Kidney capillary endothelial cell (primary cell): ENCODE measurements around the gene HPDL.
"Not testable (repeated sequence)": the region's sequence is repeated elsewhere in the genome, so short reads cannot be mapped to it uniquely, and the experiment has no call there.

ENCODE experiments used
- DNase-seq: peaks from one replicate; pipeline ENCODE4 v3.0.0-alpha.2; 2018; ENCODE audit warnings: low spot score

The HPDL gene

GRCh38 chr1:45326627-45327623 is at the start of gene HPDL:
Gene HPDL, plus strand, starts transcription at chr1:45326895. Its CDS starts 254 bp downstream, at chr1:45327149.
- DNase-seq = no peak

- DNase-seq = no peak
Observed at GRCh38 chr1:45282351-45282750, 44.3 kb upstream of the HPDL start.

- not testable (repeated sequence) for DNase-seq
Observed at GRCh38 chr1:45284858-45285257, 41.8 kb upstream of the HPDL start.

GRCh38 chr1:45286521-45286920 is 40.2 kb upstream of the HPDL start:
- not testable (repeated sequence) for DNase-seq

GRCh38 chr1:45291002-45291401 is 35.7 kb upstream of the HPDL start:
- not testable (repeated sequence) for DNase-seq

GRCh38 chr1:45291716-45292115 is 35.0 kb upstream of the HPDL start:
- no peak for DNase-seq

- no peak for DNase-seq
Observed at GRCh38 chr1:45297666-45298356, 28.9 kb upstream of the HPDL start.

- no peak for DNase-seq
Observed at GRCh38 chr1:45299296-45299695, 27.4 kb upstream of the HPDL start.

- DNase-seq = peak; percentile 77
Observed at GRCh38 chr1:45299981-45300668, 26.6 kb upstream of the HPDL start.

- DNase-seq = no peak
Observed at GRCh38 chr1:45300669-45300997, 26.1 kb upstream of the HPDL start.

- DNase-seq = no peak
Observed at GRCh38 chr1:45302505-45303150, 24.1 kb upstream of the HPDL start.

GRCh38 chr1:45303520-45304310 is 23.0 kb upstream of the HPDL start:
- peak; percentile 97 for DNase-seq

GRCh38 chr1:45304311-45305081 is 22.2 kb upstream of the HPDL start:
- no peak for DNase-seq

GRCh38 chr1:45305231-45305630 is 21.5 kb upstream of the HPDL start:
- DNase-seq = no peak

GRCh38 chr1:45306319-45306718 is 20.4 kb upstream of the HPDL start:
- DNase-seq = peak; percentile 84

- no peak for DNase-seq
Observed at GRCh38 chr1:45306905-45307304, 19.8 kb upstream of the HPDL start.

GRCh38 chr1:45314266-45314665 is 12.4 kb upstream of the HPDL start:
- no peak for DNase-seq

GRCh38 chr1:45317166-45317565 is 9.5 kb upstream of the HPDL start:
- DNase-seq = no peak

- DNase-seq = no peak
Observed at GRCh38 chr1:45319761-45320160, 6.9 kb upstream of the HPDL start.

- no peak for DNase-seq
Observed at GRCh38 chr1:45321444-45321843, 5.3 kb upstream of the HPDL start.
